OCI-LY7 (cell line): ENCODE results near the gene SPART. TPM values are rescaled to one million over a fixed set of nuclear protein-coding genes. Genes with fewer than 3 reads are reported as not detected.

Experiments used
- BruUV-seq: library from RNA; stranded (reverse); fragments of 400-500 nt; replicated peaks from 2 replicates; lab custom pipeline; 2021; lab: Mats Ljungman, UMichigan
- CTCF ChIA-PET: fragments of 300-600 bp; sonication (Branson Sonifier 250); formaldehyde crosslinking; loops from one replicate; lab custom pipeline; 2022; ENCODE audit warnings: antibody characterized with exemption; ENCODE audit not compliant: unreplicated experiment; lab: Charles Lee
- POLR2A ChIA-PET: fragments of 300-600 bp; sonication (Branson Sonifier 250); formaldehyde crosslinking; loops from one replicate; lab custom pipeline; 2022; ENCODE audit warnings: antibody characterized with exemption; lab: Charles Lee
- DNase-seq: peaks from one replicate; pipeline ENCODE4 v3.0.0-alpha.2; 2015; ENCODE audit warnings: low spot score
- H2AFZ ChIP-seq: fragments of 200-600 bp; sonication (generic), shearing (Covaris generic); 2 replicates; pipeline ENCODE4 v1.6.1; 2014; ENCODE audit warnings: mild to moderate bottlenecking, antibody characterized with exemption, low read length, moderate library complexity
- H3K27ac ChIP-seq: fragments of 200-600 bp; sonication (generic); 2 replicates; pipeline ENCODE4 v1.5.1; 2014; ENCODE audit warnings: mixed run types, low read depth, mild to moderate bottlenecking, moderate library complexity, low read length, inconsistent platforms; ENCODE audit not compliant: poor library complexity, severe bottlenecking
- H3K36me3 ChIP-seq: fragments of 200-600 bp; sonication (generic); 2 replicates; pipeline ENCODE4 v1.6.1; 2014; ENCODE audit warnings: mild to moderate bottlenecking, antibody characterized with exemption, low read length, moderate library complexity, mixed read lengths; ENCODE audit not compliant: insufficient read depth
- H3K4me1 ChIP-seq: fragments of 200-600 bp; sonication (generic); 2 replicates; pipeline ENCODE4 v1.5.1; 2014; ENCODE audit warnings: mild to moderate bottlenecking, low read length; ENCODE audit not compliant: insufficient read depth, poor library complexity, severe bottlenecking
- H3K4me2 ChIP-seq: fragments of 200-600 bp; sonication (generic); 2 replicates; pipeline ENCODE4 v1.6.1; 2014; ENCODE audit warnings: mild to moderate bottlenecking, low read length
- H3K4me3 ChIP-seq: fragments of 200-600 bp; sonication (generic); 2 replicates; pipeline ENCODE4 v1.5.1; 2014; ENCODE audit warnings: mild to moderate bottlenecking, low read depth, low read length; ENCODE audit not compliant: poor library complexity, severe bottlenecking
- H3K79me2 ChIP-seq: fragments of 200-600 bp; sonication (generic); 2 replicates; pipeline ENCODE4 v1.6.1; 2016; ENCODE audit warnings: low read depth, mild to moderate bottlenecking, low read length, moderate library complexity, mixed read lengths; ENCODE audit not compliant: insufficient read depth
- H3K9me2 ChIP-seq: fragments of 200-600 bp; sonication (generic); 2 replicates; pipeline ENCODE4 v1.6.1; 2016; ENCODE audit warnings: mild to moderate bottlenecking, low read length, mixed read lengths; ENCODE audit not compliant: insufficient read depth
- H3K9me3 ChIP-seq: fragments of 200-600 bp; sonication (generic); 2 replicates; pipeline ENCODE4 v1.6.1; 2014; ENCODE audit warnings: mild to moderate bottlenecking, mixed run types, low read length, mixed read lengths
- H4K20me1 ChIP-seq: fragments of 200-600 bp; sonication (generic); 2 replicates; pipeline ENCODE4 v1.6.1; 2014; ENCODE audit warnings: mild to moderate bottlenecking, antibody characterized with exemption, low read length, moderate library complexity, mixed read lengths; ENCODE audit not compliant: insufficient read depth
- EZH2phosphoT487 ChIP-seq: fragments of 200-600 bp; sonication (generic); IDR thresholded peaks from 2 replicates; pipeline ENCODE4 v1.6.1; 2018; ENCODE audit warnings: low read depth, borderline replicate concordance, mild to moderate bottlenecking, mixed run types, antibody characterized with exemption, low read length, moderate library complexity, mixed read lengths
- intact Hi-C: fragments of 100-400 bp; cut with micrococcal nuclease; formaldehyde crosslinking; loops from one replicate; pipeline ENCODE4 v1.10.0; 2022; ENCODE audit not compliant: unreplicated experiment
- total RNA-seq, 2 experiments: library from RNA; depleted of rRNA in 1 of 2; stranded (reverse); fragments of >200 nt in 1 of 2; shearing (Covaris generic) in 1 of 2; gene quantifications; 2 replicates each; pipeline ENCODE4 v1.2.3, GENCODE V29; 2014 to 2022
- TF ChIP-seq, protein P1 (sequence below): fragments of 200-600 bp; sonication (generic); conservative IDR thresholded peaks from 2 replicates; pipeline ENCODE4 v1.5.1; 2014; ENCODE audit warnings: mild to moderate bottlenecking, antibody characterized with exemption, low read length, moderate library complexity, mixed read lengths

SPART gene
- total RNA-seq, 2 experiments from 2014 or later, result not detected

DNA sequence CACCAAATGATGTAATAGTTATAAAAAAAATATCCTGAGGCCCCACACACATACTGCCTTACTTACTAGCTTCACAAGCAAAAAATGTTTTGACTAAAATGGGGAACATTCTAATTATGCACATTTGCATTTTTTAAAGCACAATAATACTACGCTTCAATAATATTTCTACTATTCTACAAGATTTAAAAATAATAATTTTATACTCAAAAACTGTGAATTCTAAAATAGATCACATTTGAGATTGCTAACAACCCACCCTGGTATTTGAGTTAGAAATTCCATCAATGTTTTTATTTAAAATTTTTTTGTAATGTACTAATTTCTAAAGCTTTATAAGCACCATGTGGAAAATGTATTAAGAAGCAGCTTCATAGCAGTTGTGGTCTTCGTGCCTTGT is 72.8 kb downstream of the SPART start:
- H3K9me3 ChIP-seq, result no peaks in the 10 kb centered on the region
- no peak overlapping the region for H3K27ac ChIP-seq
- H3K79me2 ChIP-seq, result no peaks in the 10 kb centered on the region
- intact Hi-C loops, result no loop called here
- H3K4me2 ChIP-seq, result no peak overlapping the region
- no peak for DNase-seq
- BruUV-seq, result no TSS peak
- CTCF ChIA-PET, result no interaction called here
- no peaks in the 10 kb centered on the region for H4K20me1 ChIP-seq
- TF ChIP-seq EZH2phosphoT487, result no peak
- TF ChIP-seq, protein P1, sequence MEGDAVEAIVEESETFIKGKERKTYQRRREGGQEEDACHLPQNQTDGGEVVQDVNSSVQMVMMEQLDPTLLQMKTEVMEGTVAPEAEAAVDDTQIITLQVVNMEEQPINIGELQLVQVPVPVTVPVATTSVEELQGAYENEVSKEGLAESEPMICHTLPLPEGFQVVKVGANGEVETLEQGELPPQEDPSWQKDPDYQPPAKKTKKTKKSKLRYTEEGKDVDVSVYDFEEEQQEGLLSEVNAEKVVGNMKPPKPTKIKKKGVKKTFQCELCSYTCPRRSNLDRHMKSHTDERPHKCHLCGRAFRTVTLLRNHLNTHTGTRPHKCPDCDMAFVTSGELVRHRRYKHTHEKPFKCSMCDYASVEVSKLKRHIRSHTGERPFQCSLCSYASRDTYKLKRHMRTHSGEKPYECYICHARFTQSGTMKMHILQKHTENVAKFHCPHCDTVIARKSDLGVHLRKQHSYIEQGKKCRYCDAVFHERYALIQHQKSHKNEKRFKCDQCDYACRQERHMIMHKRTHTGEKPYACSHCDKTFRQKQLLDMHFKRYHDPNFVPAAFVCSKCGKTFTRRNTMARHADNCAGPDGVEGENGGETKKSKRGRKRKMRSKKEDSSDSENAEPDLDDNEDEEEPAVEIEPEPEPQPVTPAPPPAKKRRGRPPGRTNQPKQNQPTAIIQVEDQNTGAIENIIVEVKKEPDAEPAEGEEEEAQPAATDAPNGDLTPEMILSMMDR, result no peak
- no peak overlapping the region for H2AFZ ChIP-seq
- POLR2A ChIA-PET, result interaction anchor here (1.3 to 1.5 kb wide), 2 partner anchors 10 to 21 kb away, joined by 3 to 4 read pairs; no protein-coding TSS in a partner anchor
- H3K4me1 ChIP-seq, result no peaks in the 10 kb centered on the region
- no peaks in the 10 kb centered on the region for H3K9me2 ChIP-seq
- no peaks in the 10 kb centered on the region for H3K36me3 ChIP-seq
- H3K4me3 ChIP-seq, result no peak overlapping the region

DNA sequence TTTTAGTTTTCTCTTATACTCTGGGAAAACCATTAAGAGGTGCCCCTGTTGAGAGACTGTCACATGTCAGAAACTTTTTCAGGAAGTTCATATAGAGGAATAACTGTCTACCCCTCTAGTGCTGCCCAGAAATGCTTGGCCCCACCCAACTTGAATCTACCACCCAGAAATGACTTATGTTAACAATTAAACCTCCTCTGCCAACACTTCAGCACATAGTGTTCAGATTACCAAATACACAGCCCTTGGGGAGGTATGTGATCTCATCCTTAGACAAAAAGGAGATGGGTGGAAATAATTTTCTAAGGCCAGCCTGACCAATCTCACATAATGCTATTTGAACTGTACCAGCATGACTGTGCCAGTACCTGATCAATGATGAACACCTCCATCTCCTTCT is 84.2 kb downstream of the SPART start:
- POLR2A ChIA-PET, result no interaction called here
- no TSS peak for BruUV-seq
- H3K36me3 ChIP-seq, result no peaks in the 10 kb centered on the region
- no peak overlapping the region for H3K4me2 ChIP-seq
- H3K9me2 ChIP-seq, result no peaks in the 10 kb centered on the region
- intact Hi-C loops, result no loop called here
- TF ChIP-seq EZH2phosphoT487, result no peak
- TF ChIP-seq, protein P1, result no peak
- H3K4me3 ChIP-seq, result no peak overlapping the region
- no peaks in the 10 kb centered on the region for H3K4me1 ChIP-seq
- CTCF ChIA-PET, result no interaction called here
- no peak overlapping the region for H2AFZ ChIP-seq
- no peaks in the 10 kb centered on the region for H3K9me3 ChIP-seq
- no peaks in the 10 kb centered on the region for H4K20me1 ChIP-seq
- no peak for DNase-seq
- no peak overlapping the region for H3K27ac ChIP-seq
- no peaks in the 10 kb centered on the region for H3K79me2 ChIP-seq

DNA sequence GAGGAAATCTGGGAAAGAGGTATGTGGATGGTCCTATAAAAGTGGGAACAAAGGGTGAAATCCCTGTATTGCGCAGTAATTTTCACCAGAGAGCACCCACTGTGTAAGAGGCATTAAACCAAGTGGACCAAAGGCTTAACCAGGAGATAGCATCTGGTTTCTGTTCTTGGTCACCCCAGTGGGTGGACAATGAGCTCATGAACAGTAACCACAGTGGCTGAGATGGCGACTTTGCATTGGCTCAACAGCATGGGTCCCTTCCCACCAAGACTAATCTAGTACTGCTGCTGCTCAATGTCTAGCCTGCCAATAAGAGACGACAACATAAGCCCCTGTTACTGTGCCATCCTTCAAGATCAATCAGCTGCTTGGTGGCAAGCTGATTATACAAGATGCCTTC is 85.2 kb downstream of the SPART start:
- H4K20me1 ChIP-seq, result no peaks in the 10 kb centered on the region
- TF ChIP-seq, protein P1, result no peak
- no peak for TF ChIP-seq EZH2phosphoT487
- BruUV-seq, result no TSS peak
- H3K9me2 ChIP-seq, result no peaks in the 10 kb centered on the region
- intact Hi-C loops, result no loop called here
- no peaks in the 10 kb centered on the region for H3K79me2 ChIP-seq
- no peak for DNase-seq
- H3K4me2 ChIP-seq, result no peak overlapping the region
- no peak overlapping the region for H3K4me3 ChIP-seq
- CTCF ChIA-PET, result no interaction called here
- no peak overlapping the region for H3K27ac ChIP-seq
- no peaks in the 10 kb centered on the region for H3K36me3 ChIP-seq
- POLR2A ChIA-PET, result interaction anchor here (0.8 kb wide), 1 partner anchor 10 kb away, joined by 3 read pairs; no protein-coding TSS in a partner anchor
- H3K9me3 ChIP-seq, result no peaks in the 10 kb centered on the region
- H3K4me1 ChIP-seq, result no peaks in the 10 kb centered on the region
- H2AFZ ChIP-seq, result no peak overlapping the region
